ENCODE measurements around the gene ABHD17C. TPM values are rescaled to one million over a fixed set of nuclear protein-coding genes. Genes with fewer than 3 reads are reported as not detected.

The ABHD17C gene
- total RNA-seq, 2 experiments from 2014 or later, result 1.5 to 2.2 TPM

DNA sequence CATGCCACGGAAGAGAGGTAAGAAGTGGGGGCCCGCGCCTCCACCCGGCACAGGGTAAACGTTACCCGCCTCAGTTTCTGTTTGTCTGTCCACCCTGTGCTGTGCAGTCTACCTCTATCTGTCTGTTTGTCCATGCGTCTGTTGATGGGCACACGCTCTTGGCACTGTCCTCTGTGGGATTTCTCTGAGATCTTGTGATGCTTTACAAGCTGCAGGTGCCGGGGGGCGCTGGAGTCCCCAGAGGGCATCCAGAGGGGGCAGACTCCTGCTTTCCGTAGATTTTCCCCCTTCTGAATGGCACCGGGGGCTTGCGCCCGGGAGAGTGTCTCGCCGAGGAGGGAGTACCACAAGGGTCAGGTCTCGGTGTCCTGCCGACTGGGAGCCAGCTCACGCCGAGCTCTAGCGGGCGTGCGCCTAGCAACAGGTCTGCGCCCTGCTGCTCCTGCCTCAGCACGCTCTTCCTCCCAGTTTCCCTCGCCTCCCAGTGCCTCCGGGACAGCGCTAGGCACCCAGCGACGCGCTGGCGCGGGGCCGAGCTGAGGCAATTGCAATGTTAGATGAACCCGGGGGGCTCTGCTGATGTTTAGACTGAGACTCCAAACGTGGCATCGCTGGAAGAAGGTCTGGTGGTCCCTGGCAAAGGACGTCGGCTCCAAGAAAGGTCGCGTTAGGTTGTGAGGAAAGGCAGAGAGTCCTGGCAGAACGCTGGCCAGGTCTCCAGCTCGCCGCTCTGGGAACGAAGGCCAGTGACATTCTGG, 84.7 kb downstream of the ABHD17C start:
- Mint-ChIP-seq H3K4me3 (no peak overlapping the region), H3K9me3 (ENCODE audit: low read depth) (no peaks in the 10 kb centered on the region), H3K27me3 (peaks cover 71% of the 10 kb centered on the region), H3K27ac (no peak overlapping the region), H3K4me1 (peaks cover 17% of the 10 kb centered on the region), H3K36me3 (peaks cover 1% of the 10 kb centered on the region)
- no peak for DNase-seq
- CTCF ChIA-PET, result interaction anchor here (0.8 to 9.6 kb wide), 6 partner anchors 17 to 487 kb away, joined by 3 to 83 read pairs (median 6); no protein-coding TSS in a partner anchor
- no peak for ATAC-seq

DNA sequence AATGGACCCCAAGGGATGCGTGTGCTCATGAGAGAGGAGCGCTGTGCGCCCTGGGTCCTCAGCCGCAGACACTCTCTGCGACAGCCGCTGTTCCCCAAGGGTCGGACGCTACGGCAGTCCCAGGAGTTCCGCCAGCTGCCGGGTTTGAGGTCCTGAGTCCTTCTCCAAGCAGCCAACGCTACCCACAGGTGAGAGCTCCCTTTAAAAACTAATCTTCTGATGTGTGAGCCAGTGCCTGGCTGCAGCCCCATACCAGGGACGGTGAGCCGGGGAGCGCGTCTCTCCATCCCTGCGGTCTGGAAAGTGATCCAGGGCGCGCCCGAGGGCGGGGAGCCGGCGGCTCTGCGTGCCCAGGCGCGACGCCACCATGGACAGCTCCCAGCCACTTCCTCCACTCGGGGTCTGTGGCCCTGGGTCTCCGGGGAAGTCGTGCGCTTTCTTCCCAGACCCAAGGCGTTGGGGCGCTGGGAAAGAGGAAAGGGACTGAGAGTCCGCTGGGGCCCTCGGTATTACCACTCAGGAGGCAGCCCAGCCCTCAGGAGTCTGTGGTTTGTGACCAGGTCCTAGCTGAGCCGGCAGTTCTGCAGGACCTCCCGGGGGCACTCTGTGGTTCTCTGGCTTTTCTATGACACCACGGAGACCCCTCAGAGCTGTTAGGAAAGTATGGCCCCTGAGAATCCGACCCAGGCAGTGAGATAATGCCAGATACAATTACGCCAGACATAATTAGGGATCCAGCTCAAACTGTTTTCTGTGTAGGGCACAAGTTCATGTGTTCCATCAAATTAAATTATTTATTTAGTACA, 85.5 kb downstream of the ABHD17C start:
- CTCF ChIA-PET, result interaction anchor here (1.5 to 9.6 kb wide), 4 partner anchors 187 to 486 kb away, joined by 5 to 83 read pairs (median 10); no protein-coding TSS in a partner anchor
- ATAC-seq (no peak), DNase-seq (no peak)
- H3K4me1 Mint-ChIP-seq, result peaks cover 17% of the 10 kb centered on the region
- peaks cover 71% of the 10 kb centered on the region for H3K27me3 Mint-ChIP-seq
- H3K4me3 Mint-ChIP-seq, result no peak overlapping the region
- no peaks in the 10 kb centered on the region for H3K9me3 Mint-ChIP-seq (ENCODE audit: low read depth)
- H3K36me3 Mint-ChIP-seq, result peaks cover 1% of the 10 kb centered on the region
- no peak overlapping the region for H3K27ac Mint-ChIP-seq

DNA sequence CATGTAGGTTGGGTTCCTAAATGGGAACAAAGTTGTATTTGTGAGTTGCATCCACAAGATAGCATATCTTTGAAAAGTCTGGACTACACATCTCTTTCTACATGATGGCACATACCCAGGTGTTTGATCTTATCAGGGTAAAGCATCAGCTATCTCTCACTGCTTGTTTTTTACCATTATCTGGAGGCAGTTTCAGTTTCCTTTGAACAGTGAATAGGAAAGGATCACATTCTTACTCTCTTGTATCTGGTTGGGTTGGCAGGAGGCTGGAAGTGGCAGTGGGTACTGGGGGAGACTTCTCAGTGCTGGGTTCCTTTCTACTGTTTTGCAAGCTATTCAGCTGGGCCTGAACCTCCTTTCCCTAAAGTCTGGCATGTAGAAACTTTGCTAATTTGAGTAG, 88.2 kb downstream of the ABHD17C start:
- Mint-ChIP-seq H3K9me3 (ENCODE audit: low read depth) (no peaks in the 10 kb centered on the region), H3K27me3 (peaks cover 53% of the 10 kb centered on the region), H3K36me3 (peaks cover 1% of the 10 kb centered on the region), H3K27ac (no peak overlapping the region), H3K4me3 (no peak overlapping the region), H3K4me1 (peaks cover 17% of the 10 kb centered on the region)
- DNase-seq (no peak), ATAC-seq (no peak)
- CTCF ChIA-PET, result interaction anchor here (1.8 kb wide), 1 partner anchor 187 kb away, joined by 6 read pairs; no protein-coding TSS in a partner anchor

DNA sequence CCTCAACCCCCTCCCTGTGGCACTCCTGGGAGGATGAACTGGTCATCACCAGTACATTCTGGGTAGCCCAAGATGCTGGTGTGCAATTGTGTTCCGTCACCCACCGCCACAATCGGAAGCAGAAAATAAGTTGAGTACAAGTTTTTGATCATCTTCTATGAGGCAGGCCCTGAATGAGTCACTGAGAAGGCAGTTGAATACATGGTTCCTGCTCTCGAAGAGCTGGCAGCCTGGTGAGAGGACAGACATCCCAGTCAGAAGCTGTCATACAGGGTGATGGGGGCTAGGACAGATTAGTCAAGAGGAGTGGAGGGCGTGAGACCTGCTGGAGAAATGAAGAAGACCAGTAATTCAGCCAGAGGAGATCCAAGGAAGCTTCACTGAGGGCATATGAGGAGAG, 90.2 kb downstream of the ABHD17C start:
- H3K9me3 Mint-ChIP-seq (ENCODE audit: low read depth), result no peaks in the 10 kb centered on the region
- no peaks in the 10 kb centered on the region for H3K36me3 Mint-ChIP-seq
- H3K27me3 Mint-ChIP-seq, result peaks cover 49% of the 10 kb centered on the region
- H3K4me1 Mint-ChIP-seq, result peaks cover 14% of the 10 kb centered on the region
- CTCF ChIA-PET, result interaction anchor here (0.9 to 4.5 kb wide), 4 partner anchors 9 to 329 kb away, joined by 3 to 19 read pairs (median 4); no protein-coding TSS in a partner anchor
- DNase-seq (no peak), ATAC-seq (no peak)
- H3K27ac Mint-ChIP-seq, result no peak overlapping the region
- no peak overlapping the region for H3K4me3 Mint-ChIP-seq

DNA sequence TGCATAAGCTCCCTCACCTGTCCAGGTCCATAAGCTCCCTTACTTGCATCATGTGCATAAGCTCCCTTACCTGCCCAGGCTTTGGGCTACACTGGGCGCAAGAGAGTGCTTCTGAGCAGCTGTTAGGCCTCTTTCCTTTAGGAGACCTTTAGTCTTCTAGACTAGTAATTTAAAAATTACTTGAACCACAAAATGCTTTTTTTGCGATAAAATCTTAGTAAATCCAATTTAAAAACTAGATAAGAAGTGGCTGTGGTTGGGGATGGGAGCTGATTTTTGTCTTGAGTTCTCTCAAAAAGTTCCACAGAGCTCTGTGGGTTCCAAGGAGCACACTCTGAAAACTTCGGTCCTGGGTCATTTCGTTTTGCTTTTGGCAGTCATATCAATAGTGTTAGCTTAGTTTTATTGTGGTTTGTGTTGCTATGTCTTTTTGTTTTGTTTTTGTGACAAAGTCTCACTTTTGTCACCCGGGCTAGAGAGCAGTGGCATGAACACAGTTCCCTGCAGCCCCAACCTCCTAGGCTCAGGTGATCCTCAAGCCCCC, 90.8 kb downstream of the ABHD17C start:
- ATAC-seq (no peak), DNase-seq (no peak)
- peaks cover 46% of the 10 kb centered on the region for H3K27me3 Mint-ChIP-seq
- no peaks in the 10 kb centered on the region for H3K9me3 Mint-ChIP-seq (ENCODE audit: low read depth)
- H3K4me3 Mint-ChIP-seq, result no peak overlapping the region
- no peaks in the 10 kb centered on the region for H3K36me3 Mint-ChIP-seq
- H3K4me1 Mint-ChIP-seq, result peaks cover 12% of the 10 kb centered on the region
- CTCF ChIA-PET, result interaction anchor here (0.7 to 4.5 kb wide), 6 partner anchors 8 to 330 kb away, joined by 3 to 19 read pairs (median 4); no protein-coding TSS in a partner anchor
- H3K27ac Mint-ChIP-seq, result no peak overlapping the region

DNA sequence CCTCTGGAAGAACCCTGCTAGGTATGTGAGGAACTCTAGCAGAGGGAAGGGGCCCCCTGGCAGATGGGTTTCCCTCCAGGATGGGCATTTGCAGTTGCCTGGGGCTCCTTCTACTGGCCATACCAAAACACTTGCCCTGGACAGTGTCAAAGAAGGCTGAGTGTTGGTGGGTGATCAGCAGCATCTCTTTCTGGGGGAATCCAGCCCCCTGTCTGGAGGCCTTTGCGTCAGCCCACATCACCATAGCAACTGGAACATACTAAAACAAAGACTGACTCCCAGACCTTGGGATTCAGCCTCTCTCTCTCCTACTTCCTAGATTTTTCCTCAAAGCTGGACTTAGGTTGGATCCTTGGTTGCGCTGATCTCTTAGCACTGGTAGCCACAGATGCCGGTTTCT, 92.2 kb downstream of the ABHD17C start:
- H3K9me3 Mint-ChIP-seq (ENCODE audit: low read depth), result no peaks in the 10 kb centered on the region
- no peak overlapping the region for H3K27ac Mint-ChIP-seq
- H3K4me1 Mint-ChIP-seq, result peaks cover 12% of the 10 kb centered on the region
- ATAC-seq (no peak), DNase-seq (no peak)
- CTCF ChIA-PET, result interaction anchor here (1.0 to 4.5 kb wide), 3 partner anchors 12 to 488 kb away, joined by 3 to 19 read pairs (median 4); no protein-coding TSS in a partner anchor
- H3K4me3 Mint-ChIP-seq, result no peak overlapping the region
- H3K36me3 Mint-ChIP-seq, result no peaks in the 10 kb centered on the region
- H3K27me3 Mint-ChIP-seq, result peaks cover 39% of the 10 kb centered on the region

DNA sequence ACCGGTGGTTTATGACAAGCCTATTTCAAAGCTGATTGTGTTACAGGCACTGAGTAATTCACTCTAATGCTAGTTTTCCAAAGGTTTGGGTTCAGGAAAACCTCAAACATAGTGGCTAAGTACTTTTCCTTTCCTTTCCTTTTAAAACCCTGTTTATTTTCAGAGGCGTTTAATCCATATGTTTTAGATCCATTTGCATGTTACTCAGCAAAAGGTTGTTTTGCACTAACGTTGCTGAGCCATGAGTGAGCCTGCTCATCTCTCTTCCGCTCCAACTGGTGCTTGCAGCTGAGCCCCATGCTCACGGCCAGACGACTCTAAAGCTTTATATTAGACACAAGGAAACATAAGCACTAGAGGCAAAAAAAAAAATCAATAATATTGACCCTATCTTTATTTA, 93.4 kb downstream of the ABHD17C start:
- CTCF ChIA-PET, result interaction anchor here (0.7 to 4.5 kb wide), 2 partner anchors 13 to 182 kb away, joined by 3 to 19 read pairs; no protein-coding TSS in a partner anchor
- Mint-ChIP-seq H3K4me3 (no peak overlapping the region), H3K4me1 (peaks cover 8% of the 10 kb centered on the region), H3K27ac (no peak overlapping the region), H3K9me3 (ENCODE audit: low read depth) (no peaks in the 10 kb centered on the region), H3K36me3 (no peaks in the 10 kb centered on the region), H3K27me3 (peaks cover 39% of the 10 kb centered on the region)
- no peak for DNase-seq
- ATAC-seq, result no peak

DNA sequence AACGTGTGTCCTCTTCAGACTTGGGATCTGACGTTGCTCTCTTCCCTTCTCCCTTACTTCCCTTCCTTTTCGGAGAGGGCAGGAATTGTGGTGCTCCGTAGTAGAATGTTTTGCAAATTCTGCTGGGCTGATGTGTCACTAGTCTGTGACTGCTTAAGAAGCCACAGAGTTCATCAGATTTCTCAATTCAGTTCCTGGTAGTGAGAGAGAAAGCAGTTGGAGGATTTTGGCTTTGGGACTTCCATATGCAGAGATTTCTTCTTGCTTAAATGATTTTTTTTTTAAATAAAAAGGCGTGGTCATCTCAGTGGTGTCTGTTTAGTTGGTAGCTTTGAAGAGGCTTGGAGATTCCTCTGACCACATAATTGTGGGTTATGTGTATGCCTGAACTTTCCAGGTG, 94.2 kb downstream of the ABHD17C start:
- CTCF ChIA-PET, result interaction anchor here (0.9 to 1.7 kb wide), 2 partner anchors 13 to 181 kb away, joined by 4 to 6 read pairs; no protein-coding TSS in a partner anchor

DNA sequence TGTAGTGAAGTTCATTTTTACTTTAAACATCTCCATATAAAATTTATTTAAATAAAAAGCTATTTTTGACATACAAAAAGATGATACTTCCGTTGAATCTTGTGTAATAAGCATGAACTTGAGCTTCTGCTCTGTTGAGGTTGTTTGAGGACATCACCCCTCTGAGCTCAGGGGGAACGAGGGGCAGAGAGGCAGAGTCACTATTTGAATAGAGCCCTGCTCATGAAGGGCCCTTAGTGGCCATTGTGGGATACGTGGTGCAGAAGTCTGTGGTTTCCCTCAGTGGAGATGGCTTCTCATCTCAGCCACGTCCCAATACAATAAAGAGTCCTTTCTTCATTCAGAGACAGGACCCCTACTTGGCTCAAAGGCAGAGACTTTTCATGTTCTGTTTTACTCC, 94.7 kb downstream of the ABHD17C start:
- ATAC-seq, result no peak
- H3K27ac Mint-ChIP-seq, result no peak overlapping the region
- no peak overlapping the region for H3K4me3 Mint-ChIP-seq
- H3K27me3 Mint-ChIP-seq, result peaks cover 35% of the 10 kb centered on the region
- no peak for DNase-seq
- no peaks in the 10 kb centered on the region for H3K36me3 Mint-ChIP-seq
- H3K9me3 Mint-ChIP-seq (ENCODE audit: low read depth), result no peaks in the 10 kb centered on the region
- CTCF ChIA-PET, result interaction anchor here (0.9 to 1.7 kb wide), 2 partner anchors 14 to 180 kb away, joined by 4 to 6 read pairs; no protein-coding TSS in a partner anchor
- H3K4me1 Mint-ChIP-seq, result peaks cover 5% of the 10 kb centered on the region

More for the DNA sequence above, 94.2 kb downstream of the ABHD17C start:
- no peak for ATAC-seq
- DNase-seq, result no peak
- Mint-ChIP-seq H3K9me3 (ENCODE audit: low read depth) (no peaks in the 10 kb centered on the region), H3K4me3 (no peak overlapping the region), H3K27me3 (peaks cover 34% of the 10 kb centered on the region), H3K27ac (no peak overlapping the region), H3K4me1 (peaks cover 5% of the 10 kb centered on the region), H3K36me3 (no peaks in the 10 kb centered on the region)

DNA sequence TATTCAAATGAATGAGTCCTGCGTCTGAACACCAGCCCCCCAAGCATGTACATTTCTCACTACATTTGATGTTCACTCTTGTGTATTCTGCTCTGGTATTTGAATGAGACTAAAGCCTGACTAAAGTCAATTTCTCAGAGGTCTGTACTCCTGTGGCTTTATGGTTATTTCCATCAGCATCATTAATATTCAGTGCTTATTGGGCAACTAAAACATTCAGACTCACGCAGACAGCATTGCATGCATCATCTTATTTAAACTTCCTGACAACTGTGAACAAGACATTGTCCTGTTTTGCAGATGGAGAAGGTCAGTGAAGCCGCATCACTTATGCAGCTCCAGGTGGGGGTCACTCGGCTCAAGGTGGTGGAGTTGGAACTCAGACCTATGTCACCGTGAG, 95.1 kb downstream of the ABHD17C start:
- Mint-ChIP-seq H3K36me3 (no peaks in the 10 kb centered on the region), H3K9me3 (ENCODE audit: low read depth) (no peaks in the 10 kb centered on the region)
- CTCF ChIA-PET, result interaction anchor here (1.7 kb wide), 1 partner anchor 180 kb away, joined by 6 read pairs; no protein-coding TSS in a partner anchor

DNA sequence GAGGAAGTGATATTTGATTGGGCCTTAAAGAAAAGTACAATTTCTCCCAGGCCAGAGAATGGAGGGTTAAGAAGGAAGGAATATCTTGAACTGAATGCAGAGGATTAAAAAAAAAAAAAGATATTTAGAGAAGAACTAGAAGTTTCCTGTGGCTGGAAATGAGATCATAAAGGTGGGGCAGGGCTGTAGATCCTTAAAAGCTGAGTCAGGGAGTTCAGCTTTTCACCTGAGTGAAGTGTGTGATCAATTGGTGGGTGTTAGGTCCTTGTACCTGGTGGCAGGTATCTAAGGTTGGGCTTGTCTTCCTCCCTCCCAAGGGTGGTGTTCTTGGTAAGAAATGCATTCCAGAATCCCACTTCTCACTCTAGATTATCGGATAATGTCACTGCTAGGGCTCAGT, 95.9 kb downstream of the ABHD17C start:
- CTCF ChIA-PET, result interaction anchor here (1.7 kb wide), 1 partner anchor 179 kb away, joined by 6 read pairs; no protein-coding TSS in a partner anchor
- ATAC-seq (no peak), DNase-seq (no peak)
- Mint-ChIP-seq H3K27ac (no peak overlapping the region), H3K27me3 (peaks cover 41% of the 10 kb centered on the region), H3K36me3 (no peaks in the 10 kb centered on the region), H3K4me3 (no peak overlapping the region), H3K9me3 (ENCODE audit: low read depth) (no peaks in the 10 kb centered on the region), H3K4me1 (peaks cover 5% of the 10 kb centered on the region)

More for the DNA sequence above, 95.1 kb downstream of the ABHD17C start:
- Mint-ChIP-seq H3K4me1 (peaks cover 5% of the 10 kb centered on the region), H3K27ac (no peak overlapping the region), H3K4me3 (no peak overlapping the region), H3K27me3 (peaks cover 40% of the 10 kb centered on the region)
- DNase-seq, result no peak
- ATAC-seq, result no peak

DNA sequence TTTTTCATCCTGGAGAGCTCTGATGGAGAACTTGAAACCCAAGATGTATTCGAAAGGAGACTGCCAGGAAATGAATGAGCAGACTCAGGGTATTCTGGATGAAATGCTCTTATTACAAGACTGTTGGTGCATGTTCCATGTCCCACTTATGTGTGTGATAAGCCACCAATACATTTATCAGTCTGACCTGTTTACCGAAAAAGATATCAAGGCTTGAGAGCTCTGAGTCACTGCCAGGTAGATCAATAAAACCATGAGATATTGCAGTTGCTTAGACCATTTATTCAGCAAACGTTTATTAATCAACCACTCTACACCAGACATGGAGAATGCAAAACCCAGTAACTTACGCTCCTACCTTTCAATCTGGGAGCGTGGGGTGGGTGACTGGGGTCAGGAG, 101.3 kb downstream of the ABHD17C start:
- Mint-ChIP-seq H3K36me3 (no peaks in the 10 kb centered on the region), H3K27ac (no peak overlapping the region), H3K27me3 (peaks cover 36% of the 10 kb centered on the region), H3K9me3 (ENCODE audit: low read depth) (no peaks in the 10 kb centered on the region), H3K4me1 (no peaks in the 10 kb centered on the region), H3K4me3 (no peak overlapping the region)
- CTCF ChIA-PET, result interaction anchor here (1.3 kb wide), 1 partner anchor 20 kb away, joined by 4 read pairs; no protein-coding TSS in a partner anchor
- no peak for ATAC-seq
- DNase-seq, result no peak

DNA sequence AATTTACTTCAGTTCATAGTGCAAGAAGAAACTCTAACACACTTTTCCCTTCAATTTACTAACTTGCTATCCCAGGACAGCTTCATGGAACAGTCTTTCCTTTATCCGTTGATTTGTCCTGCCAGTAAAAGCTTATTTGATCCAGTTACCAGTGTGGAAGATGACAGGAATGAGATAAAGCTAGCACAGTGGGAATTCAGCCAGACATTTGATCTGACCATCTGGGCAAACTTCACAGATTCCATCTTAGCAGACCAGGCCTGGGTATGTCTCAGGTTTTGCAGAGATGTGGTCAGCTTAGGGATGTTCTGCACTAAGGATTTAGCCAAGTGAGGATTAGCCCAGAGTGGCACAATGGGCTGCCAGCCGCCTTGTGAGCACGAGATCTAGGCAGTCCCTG, 103.8 kb downstream of the ABHD17C start:
- Mint-ChIP-seq H3K4me1 (peaks cover 2% of the 10 kb centered on the region), H3K9me3 (ENCODE audit: low read depth) (no peaks in the 10 kb centered on the region), H3K27ac (no peak overlapping the region), H3K4me3 (no peak overlapping the region), H3K27me3 (peaks cover 21% of the 10 kb centered on the region), H3K36me3 (no peaks in the 10 kb centered on the region)
- CTCF ChIA-PET, result no interaction called here
- ATAC-seq (no peak), DNase-seq (no peak)

All from activated CD8-positive, alpha-beta memory T cell treated with anti-CD3 and anti-CD28 coated beads, Interleukin-2, amount 10 ng/mL, durations not matched to agents 7 days and 5 days (primary cell).